Retinal pigment epithelial cell (primary cell): ENCODE measurements around the gene TUBB4B.

Source experiments
- DNase-seq: peaks from one replicate; pipeline ENCODE4 v3.0.0-alpha.2; 2010; ENCODE audit warnings: low read depth
- H3K4me3 ChIP-seq: 2 replicates; pipeline ENCODE4 v1.5.1; 2011; ENCODE audit warnings: mild to moderate bottlenecking, low read length, control low read depth, moderate library complexity
- TF ChIP-seq, protein P1 (sequence below): conservative IDR thresholded peaks from 2 replicates; pipeline ENCODE4 v1.5.1; 2011; ENCODE audit warnings: low read depth, low read length, control low read depth, inconsistent platforms

The TUBB4B gene

DNA sequence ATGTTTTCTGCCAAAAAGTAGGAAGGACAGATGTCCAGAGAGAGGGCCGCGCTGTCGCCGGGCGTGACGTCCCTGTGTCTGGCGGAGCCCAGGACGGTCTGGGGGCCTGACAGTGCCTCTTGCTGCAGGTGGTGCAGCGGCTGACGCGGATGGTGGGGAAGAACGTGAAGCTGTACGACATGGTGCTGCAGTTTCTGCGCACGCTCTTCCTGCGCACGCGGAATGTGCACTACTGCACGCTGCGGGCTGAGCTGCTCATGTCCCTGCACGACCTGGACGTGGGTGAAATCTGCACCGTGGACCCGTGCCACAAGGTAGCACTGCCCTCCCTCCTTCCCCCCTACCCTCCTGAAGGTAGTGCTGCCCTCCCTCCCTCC, 21.8 kb downstream of the TUBB4B start:
- H3K4me3 ChIP-seq, result no peak overlapping the region
- TF ChIP-seq, protein P1, sequence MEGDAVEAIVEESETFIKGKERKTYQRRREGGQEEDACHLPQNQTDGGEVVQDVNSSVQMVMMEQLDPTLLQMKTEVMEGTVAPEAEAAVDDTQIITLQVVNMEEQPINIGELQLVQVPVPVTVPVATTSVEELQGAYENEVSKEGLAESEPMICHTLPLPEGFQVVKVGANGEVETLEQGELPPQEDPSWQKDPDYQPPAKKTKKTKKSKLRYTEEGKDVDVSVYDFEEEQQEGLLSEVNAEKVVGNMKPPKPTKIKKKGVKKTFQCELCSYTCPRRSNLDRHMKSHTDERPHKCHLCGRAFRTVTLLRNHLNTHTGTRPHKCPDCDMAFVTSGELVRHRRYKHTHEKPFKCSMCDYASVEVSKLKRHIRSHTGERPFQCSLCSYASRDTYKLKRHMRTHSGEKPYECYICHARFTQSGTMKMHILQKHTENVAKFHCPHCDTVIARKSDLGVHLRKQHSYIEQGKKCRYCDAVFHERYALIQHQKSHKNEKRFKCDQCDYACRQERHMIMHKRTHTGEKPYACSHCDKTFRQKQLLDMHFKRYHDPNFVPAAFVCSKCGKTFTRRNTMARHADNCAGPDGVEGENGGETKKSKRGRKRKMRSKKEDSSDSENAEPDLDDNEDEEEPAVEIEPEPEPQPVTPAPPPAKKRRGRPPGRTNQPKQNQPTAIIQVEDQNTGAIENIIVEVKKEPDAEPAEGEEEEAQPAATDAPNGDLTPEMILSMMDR, result no peak
- DNase-seq, result no peak

DNA sequence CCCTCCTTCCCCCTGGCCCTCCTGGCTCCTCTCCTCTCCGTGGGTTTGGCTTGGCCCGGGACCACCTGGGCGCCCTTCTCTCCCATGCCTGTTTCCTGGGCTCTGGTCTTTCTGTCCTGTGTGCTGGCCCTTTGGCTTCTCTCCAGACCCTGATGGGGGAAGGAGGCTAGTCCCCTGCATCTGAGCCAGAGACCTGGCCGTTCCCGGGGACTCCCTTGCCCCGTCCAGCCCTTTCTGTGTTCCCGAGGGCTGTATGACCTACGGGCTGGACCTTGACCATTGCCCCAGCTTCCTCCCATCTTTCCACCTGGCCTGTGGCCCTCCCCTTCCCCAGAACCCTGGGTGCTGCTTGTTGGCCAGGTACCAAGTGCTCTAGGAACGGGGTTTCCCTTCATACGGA, 22.4 kb downstream of the TUBB4B start:
- H3K4me3 ChIP-seq, result no peak overlapping the region
- DNase-seq, result no peak
- TF ChIP-seq, protein P1, result no peak

DNA sequence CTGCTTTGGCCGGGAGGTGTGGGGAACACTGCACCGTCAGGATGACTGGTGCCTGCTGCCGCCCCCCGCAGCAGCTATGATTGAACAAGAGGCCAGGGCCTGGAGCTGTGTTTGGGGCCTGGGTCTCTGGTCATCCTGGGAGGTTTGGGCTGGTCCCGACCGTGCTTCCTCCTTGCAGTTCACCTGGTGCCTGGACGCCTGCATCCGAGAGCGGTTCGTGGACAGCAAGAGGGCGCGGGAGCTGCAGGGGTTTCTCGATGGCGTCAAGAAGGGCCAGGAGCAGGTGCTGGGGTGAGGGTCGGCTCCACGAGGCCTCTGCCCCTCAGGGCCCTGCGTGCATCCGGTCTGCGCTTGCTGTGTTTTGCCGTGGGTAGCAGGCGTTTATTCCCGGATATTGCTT, 23.0 kb downstream of the TUBB4B start:
- DNase-seq, result no peak
- TF ChIP-seq, protein P1, result no peak
- no peak overlapping the region for H3K4me3 ChIP-seq

DNA sequence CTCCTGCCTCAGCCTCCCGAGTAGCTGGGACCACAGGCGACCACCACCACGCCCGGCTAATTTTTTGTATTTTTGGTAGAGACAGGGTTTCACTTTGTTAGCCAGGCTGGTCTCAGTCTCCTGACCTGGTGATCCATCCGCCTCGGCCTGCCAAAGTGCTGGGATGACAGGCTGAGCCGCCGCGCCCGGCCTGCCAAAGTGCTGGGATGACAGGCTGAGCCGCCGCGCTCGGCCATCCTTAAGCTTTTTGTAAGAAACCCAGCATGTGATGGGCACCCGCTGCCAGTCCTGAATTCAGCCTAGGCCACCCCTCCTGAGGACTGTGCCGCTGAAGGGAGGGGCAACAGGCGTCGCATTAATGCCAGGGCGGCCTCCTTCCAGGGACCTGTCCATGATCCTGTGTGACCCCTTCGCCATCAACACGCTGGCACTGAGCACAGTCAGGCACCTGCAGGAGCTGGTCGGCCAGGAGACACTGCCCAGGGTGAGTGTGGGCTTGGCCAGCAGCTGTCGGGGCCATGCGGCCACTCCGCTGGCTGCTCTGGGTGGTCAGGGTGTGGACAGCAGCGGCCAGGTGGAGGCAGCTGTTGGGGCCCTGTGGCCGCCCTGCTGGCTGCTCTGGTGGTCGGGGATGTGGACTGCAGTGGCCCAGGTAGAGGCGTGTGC, 24.5 kb downstream of the TUBB4B start:
- no peak overlapping the region for H3K4me3 ChIP-seq
- DNase-seq, result no peak
- TF ChIP-seq, protein P1, result no peak

DNA sequence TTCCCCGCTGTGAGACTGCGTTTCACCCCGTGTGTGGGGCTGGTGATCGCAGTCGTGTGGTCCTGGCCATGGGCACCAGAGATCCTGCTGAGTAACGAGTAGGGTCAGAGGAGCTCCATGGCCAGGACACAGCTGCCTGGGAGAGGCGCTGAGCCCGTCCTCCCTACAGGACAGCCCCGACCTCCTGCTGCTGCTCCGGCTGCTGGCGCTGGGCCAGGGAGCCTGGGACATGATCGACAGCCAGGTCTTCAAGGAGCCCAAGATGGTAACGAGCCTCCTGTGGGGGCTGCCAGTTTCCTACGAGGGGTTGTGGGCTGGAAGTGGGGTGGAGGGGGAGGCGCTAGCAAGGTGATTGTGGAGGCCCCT, 25.1 kb downstream of the TUBB4B start:
- no peak for DNase-seq
- TF ChIP-seq, protein P1, result no peak
- no peak overlapping the region for H3K4me3 ChIP-seq

DNA sequence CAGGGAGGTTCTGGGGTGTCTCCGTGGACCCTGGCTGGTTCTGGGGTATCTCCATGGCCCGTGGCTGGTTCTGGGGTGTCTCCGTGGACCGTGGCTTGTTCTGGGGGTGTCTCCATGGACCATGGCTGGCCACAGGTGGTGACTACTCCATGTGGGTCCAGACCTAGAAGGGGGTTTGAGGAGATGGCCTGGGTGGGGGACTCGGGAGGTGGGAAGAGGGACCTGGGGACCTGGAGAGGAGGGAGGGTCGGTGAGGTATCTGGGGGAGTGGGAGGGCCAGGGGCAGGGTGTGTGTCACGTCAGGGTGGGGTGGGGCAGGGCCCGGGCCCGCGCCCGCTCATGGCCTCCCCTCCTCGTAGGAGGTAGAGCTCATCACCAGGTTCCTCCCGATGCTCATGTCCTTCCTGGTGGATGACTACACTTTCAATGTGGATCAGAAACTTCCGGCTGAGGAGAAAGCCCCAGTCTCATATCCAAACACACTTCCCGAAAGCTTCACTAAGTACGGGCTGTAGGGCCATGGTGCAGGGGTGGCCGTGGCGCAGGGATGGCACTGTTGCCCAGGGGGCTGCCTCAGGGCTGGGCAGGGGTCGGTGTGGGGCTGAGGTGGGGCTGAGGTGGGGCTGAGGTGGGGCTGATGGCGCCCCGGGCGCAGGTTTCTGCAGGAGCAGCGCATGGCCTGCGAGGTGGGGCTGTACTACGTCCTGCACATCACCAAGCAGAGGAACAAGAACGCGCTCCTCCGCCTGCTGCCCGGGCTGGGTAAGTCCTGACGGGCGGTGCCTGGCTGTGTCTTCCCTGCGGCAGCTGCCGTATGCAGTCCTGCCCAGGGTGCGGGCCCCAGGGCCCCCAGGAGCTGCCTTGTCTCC, 25.7 kb downstream of the TUBB4B start:
- H3K4me3 ChIP-seq, result no peak overlapping the region
- TF ChIP-seq, protein P1, result no peak
- no peak for DNase-seq

DNA sequence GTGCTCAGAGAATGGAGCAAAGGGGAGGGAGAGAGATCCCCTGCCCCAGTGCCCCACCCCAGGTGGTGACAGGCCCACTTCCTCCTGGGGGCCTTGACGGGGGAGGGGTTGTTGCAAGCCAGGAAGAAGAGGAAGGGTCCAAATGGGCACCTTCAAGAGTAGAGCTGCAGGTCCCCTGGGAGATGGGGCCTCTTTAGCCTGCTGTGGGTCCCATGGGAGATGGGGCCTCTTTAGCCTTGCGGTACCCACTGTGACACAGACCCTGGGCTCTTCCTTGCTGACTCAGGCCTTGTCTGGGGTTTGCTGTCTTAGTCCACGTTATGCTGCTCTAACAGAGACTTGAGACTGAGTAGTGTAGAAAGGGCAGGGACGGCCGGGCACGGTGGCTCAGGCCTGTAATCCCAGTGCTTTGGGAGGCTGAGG, 26.9 kb downstream of the TUBB4B start:
- H3K4me3 ChIP-seq, result no peak overlapping the region
- DNase-seq, result no peak
- TF ChIP-seq, protein P1, result no peak
